Measurements from ENCODE around the gene ABCA13. TPM values are rescaled to one million over a fixed set of nuclear protein-coding genes. Genes with fewer than 3 reads are reported as not detected.

The ABCA13 gene
- total RNA-seq, 4 donors from 2014 or later: under 0.01 to 0.96 (median 0.35) TPM

- in situ Hi-C loops (cut with MboI; ENCODE audit: low pct_ligation_motif_present in 1 of 4, low pct_unique_long_range_greater_than_20kb in 1 of 4, low sequenced_read_pairs in 3 of 4): no loop called here
- DNase-seq: no peak
Measured at GRCh38 chr7:48207155-48207675, 36.0 kb downstream of the ABCA13 start.

GRCh38 chr7:48209004-48209600 is 37.8 kb downstream of the ABCA13 start:
- WGBS, 2 donors (ENCODE audit: low coverage in 1 of 2): 70 to 83% methylated on average over 1 of the region's 1 CpG
- H3K27me3 ChIP-seq: no peaks in the 10 kb centered on the region
- no peak for DNase-seq
- intact Hi-C loops (cut with DNase I; ENCODE audit: low total_unique reads) (no loop called here), in situ Hi-C loops (cut with MboI; ENCODE audit: low pct_ligation_motif_present in 1 of 4, low pct_unique_long_range_greater_than_20kb in 1 of 4, low sequenced_read_pairs in 3 of 4) (no loop called here)
- no peak overlapping the region for H3K4me3 ChIP-seq
- H3K4me1 ChIP-seq: no peaks in the 10 kb centered on the region
- no peaks in the 10 kb centered on the region for H3K36me3 ChIP-seq
- no peak for TF ChIP-seq POLR2AphosphoS5 (IDR thresholded peaks at IDR 0.05)
- no peak for TF ChIP-seq CTCF (IDR thresholded peaks at IDR 0.05)
- TF ChIP-seq POLR2A (IDR thresholded peaks at IDR 0.05): no peak
- no peak for TF ChIP-seq EP300 (IDR thresholded peaks at IDR 0.05; ENCODE audit: low read depth)
- no peaks in the 10 kb centered on the region for H3K9me3 ChIP-seq
- no peak overlapping the region for H3K27ac ChIP-seq

More at GRCh38 chr7:48207155-48207675, 36.0 kb downstream of the ABCA13 start:
- no peaks in the 10 kb centered on the region for H3K36me3 ChIP-seq
- 65 to 88% methylated on average over 1 of the region's 1 CpG for WGBS, 2 donors (ENCODE audit: low coverage in 1 of 2)
- H3K4me3 ChIP-seq: no peak overlapping the region
- H3K27ac ChIP-seq: no peak overlapping the region
- no peaks in the 10 kb centered on the region for H3K27me3 ChIP-seq
- H3K9me3 ChIP-seq: no peaks in the 10 kb centered on the region
- intact Hi-C loops (cut with DNase I; ENCODE audit: low total_unique reads): no loop called here
- H3K4me1 ChIP-seq: no peaks in the 10 kb centered on the region
- TF ChIP-seq EP300 (IDR thresholded peaks at IDR 0.05; ENCODE audit: low read depth) (no peak), POLR2A (IDR thresholded peaks at IDR 0.05) (no peak), CTCF (IDR thresholded peaks at IDR 0.05) (no peak)

GRCh38 chr7:48213226-48213625 is 42.0 kb downstream of the ABCA13 start:
- DNase-seq: no peak
- intact Hi-C loops (cut with DNase I; ENCODE audit: low total_unique reads): no loop called here
- H3K27ac ChIP-seq: no peak overlapping the region
- 50 to 82% methylated on average over 1 of the region's 1 CpG for WGBS, 2 donors (ENCODE audit: low coverage in 1 of 2)
- TF ChIP-seq EP300 (IDR thresholded peaks at IDR 0.05; ENCODE audit: low read depth) (no peak), POLR2AphosphoS5 (IDR thresholded peaks at IDR 0.05) (no peak), CTCF (IDR thresholded peaks at IDR 0.05) (no peak), POLR2A (IDR thresholded peaks at IDR 0.05) (no peak)
- no peaks in the 10 kb centered on the region for H3K4me1 ChIP-seq
- H3K4me3 ChIP-seq: no peak overlapping the region
- in situ Hi-C loops (cut with MboI; ENCODE audit: low pct_ligation_motif_present in 1 of 4, low pct_unique_long_range_greater_than_20kb in 1 of 4, low sequenced_read_pairs in 3 of 4): no loop called here
- H3K36me3 ChIP-seq: no peaks in the 10 kb centered on the region
- no peaks in the 10 kb centered on the region for H3K27me3 ChIP-seq
- H3K9me3 ChIP-seq: no peaks in the 10 kb centered on the region

- Histone ChIP-seq H3K27me3 (no peaks in the 10 kb centered on the region), H3K36me3 (no peaks in the 10 kb centered on the region), H3K27ac (no peak overlapping the region), H3K4me1 (no peaks in the 10 kb centered on the region), H3K4me3 (no peak overlapping the region), H3K9me3 (no peaks in the 10 kb centered on the region)
- no peak for DNase-seq
- no peak for TF ChIP-seq CTCF (IDR thresholded peaks at IDR 0.05)
- TF ChIP-seq EP300 (IDR thresholded peaks at IDR 0.05; ENCODE audit: low read depth): no peak
- TF ChIP-seq POLR2AphosphoS5 (IDR thresholded peaks at IDR 0.05): no peak
- TF ChIP-seq POLR2A (IDR thresholded peaks at IDR 0.05): no peak
- WGBS, 2 donors (ENCODE audit: low coverage in 1 of 2): 93 to 100% methylated on average over 1 of the region's 1 CpG
- intact Hi-C loops (cut with DNase I; ENCODE audit: low total_unique reads) (no loop called here), in situ Hi-C loops (cut with MboI; ENCODE audit: low pct_ligation_motif_present in 1 of 4, low pct_unique_long_range_greater_than_20kb in 1 of 4, low sequenced_read_pairs in 3 of 4) (no loop called here)
Measured at GRCh38 chr7:48217266-48217665, 46.0 kb downstream of the ABCA13 start.
